GM12801 (cell line): ENCODE data around the gene WDR46.

Experiments used
- TF ChIP-seq, protein P1 (sequence below): IDR thresholded peaks from one replicate; pipeline ENCODE4 v1.5.1; 2011; ENCODE audit warnings: control low read depth; ENCODE audit not compliant: insufficient read length; ENCODE audit errors: extremely low read depth

The WDR46 gene

DNA sequence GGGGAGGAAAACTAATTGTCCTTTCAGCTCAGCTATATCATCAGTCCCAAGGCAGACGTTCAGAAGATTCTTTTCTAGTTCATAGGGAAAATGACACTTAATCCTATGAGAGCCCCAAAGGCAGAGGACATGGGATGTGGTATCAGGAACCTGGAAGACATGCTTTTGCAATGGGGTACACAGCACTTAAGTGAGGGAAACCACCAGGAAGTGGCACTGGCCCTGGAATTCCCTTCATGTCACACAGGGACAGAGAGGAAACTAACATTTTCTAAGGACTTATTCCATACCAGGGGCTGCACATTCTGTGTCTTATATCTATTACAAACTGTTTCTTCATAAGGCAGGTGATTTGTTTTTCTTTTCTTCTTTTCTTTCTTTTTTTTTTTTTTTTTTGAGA lies 45.6 kb downstream of the WDR46 start:
- TF ChIP-seq, protein P1, sequence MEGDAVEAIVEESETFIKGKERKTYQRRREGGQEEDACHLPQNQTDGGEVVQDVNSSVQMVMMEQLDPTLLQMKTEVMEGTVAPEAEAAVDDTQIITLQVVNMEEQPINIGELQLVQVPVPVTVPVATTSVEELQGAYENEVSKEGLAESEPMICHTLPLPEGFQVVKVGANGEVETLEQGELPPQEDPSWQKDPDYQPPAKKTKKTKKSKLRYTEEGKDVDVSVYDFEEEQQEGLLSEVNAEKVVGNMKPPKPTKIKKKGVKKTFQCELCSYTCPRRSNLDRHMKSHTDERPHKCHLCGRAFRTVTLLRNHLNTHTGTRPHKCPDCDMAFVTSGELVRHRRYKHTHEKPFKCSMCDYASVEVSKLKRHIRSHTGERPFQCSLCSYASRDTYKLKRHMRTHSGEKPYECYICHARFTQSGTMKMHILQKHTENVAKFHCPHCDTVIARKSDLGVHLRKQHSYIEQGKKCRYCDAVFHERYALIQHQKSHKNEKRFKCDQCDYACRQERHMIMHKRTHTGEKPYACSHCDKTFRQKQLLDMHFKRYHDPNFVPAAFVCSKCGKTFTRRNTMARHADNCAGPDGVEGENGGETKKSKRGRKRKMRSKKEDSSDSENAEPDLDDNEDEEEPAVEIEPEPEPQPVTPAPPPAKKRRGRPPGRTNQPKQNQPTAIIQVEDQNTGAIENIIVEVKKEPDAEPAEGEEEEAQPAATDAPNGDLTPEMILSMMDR = no peak

DNA sequence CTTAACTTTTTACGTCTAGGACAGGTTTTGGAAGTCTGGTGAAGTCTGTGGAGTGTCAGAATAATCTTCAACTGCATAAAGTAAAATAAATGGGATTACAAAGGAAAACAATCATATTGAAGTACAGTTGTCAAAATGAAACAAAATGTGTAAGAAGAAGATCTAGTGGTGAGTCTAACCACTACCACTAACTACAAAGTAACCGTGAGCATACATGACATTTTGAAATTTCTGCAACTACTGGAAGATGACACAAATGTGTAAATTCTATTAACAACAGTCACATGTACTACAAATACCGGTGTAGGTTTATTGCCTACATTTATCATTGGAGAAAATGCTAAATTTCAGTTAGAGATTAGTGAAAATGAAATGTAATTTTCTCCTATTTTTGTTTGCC lies 47.1 kb downstream of the WDR46 start:
- TF ChIP-seq, protein P1 = no peak

DNA sequence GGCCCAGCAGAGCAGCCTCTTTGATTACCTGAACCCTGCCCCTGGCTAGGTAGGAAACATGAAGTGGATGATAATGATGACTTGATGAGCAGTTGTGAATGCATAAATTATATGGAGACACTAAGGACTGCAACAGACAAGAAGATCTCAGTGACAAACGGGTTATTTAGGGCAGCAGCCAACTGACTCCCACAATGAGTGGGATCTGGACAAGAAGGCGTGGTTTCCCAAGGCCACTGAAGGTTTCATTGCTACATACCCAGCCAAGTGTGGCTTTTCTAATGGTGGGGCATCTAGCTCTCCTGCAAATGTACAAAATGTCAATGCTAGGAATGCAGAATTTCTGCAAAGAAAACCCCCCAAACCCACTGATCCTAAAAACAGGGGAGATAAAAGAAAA lies 51.3 kb downstream of the WDR46 start:
- TF ChIP-seq, protein P1 = no peak

DNA sequence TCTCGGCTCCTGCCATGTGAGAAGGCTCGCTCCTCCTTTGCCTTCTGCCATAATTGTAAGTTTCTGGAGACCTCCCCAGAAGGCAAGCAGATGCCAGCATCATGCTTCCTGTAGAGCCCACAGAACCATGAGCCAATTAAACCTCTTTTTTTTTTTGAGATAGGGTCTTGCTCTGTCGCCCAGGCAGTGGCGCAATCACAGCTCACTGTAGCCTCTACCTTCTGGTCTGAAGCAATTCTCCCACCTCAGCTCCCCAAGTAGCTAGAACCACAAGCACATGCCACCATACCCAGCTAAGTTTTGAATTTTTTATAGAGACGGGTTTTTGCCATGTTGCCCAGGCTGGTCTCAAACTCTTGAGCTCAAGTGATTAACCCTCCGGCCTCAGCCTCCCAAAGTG lies 52.2 kb downstream of the WDR46 start:
- TF ChIP-seq, protein P1 = no peak

DNA sequence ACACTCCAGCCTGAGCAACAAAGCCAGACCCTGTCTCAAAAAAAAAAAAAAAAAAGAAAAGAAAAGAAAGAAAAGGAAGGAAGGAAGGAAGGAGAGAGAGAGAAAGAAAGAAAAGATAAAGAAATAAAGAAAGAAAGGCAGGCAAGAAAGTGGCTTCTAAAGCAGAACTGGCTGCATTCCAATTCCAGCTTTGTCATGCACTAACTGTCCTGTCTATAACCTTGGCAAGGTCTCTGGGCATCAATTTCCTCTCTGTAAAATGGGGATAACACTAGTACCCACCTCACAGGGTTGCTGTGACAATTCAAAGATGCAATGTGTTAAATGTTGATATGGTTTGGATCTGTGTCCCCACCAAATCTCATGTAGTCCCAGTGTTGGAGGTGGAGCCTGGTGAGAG lies 52.7 kb downstream of the WDR46 start:
- TF ChIP-seq, protein P1 = no peak

DNA sequence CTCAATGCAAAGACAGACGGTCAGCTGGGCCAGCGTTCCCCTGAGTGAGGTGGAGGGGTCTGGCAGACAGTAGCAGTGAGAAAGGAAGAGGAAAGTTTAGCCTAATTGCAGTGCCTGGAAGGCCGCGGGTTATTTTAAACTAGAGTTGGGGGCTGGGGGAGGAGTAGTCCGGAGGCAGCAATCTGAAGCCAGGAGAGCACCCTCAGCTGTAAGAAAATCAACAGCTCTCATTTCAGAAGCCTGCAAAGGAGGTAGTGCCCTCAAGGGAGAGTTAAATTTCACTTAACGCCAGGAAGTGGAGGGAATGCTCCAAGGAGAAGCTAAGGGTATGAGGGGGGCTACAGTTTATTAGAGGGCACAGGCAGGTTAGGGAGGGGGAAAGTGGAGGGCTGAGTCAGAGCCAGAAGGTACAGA lies 53.8 kb downstream of the WDR46 start:
- TF ChIP-seq, protein P1 = no peak
